GM21825 (cell line): ENCODE data around the gene CARMIL1.
"Not testable (repeated sequence)": the region's sequence is repeated elsewhere in the genome, so short reads cannot be mapped to it uniquely, and the experiment has no call there.

ENCODE experiments used
- ATAC-seq: cut with Tn5 transposase; IDR thresholded peaks from one replicate; pipeline ENCODE4 v1.9.1; 2021; ENCODE audit warnings: mild to moderate bottlenecking, moderate library complexity; ENCODE audit not compliant: unreplicated experiment

Gene CARMIL1

DNA sequence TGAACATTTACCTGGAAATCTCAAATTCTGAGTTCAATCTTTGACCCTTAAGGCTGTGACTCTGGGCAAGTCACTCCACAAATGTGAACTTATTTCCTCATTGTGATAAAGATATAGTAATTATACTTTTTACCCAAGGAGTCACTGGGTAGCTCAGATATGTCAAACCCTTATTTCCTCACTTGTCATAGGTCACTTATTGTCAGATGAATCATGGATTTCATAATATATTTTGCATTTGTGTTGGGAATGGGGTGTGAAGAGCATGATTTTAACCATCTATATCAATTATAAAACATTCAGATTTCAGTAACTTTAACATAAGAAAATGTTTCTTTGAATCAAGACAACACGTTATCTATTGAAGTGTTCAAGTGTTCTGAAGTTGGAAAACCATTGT, 3.7 kb upstream of the CARMIL1 start:
- no peak for ATAC-seq

DNA sequence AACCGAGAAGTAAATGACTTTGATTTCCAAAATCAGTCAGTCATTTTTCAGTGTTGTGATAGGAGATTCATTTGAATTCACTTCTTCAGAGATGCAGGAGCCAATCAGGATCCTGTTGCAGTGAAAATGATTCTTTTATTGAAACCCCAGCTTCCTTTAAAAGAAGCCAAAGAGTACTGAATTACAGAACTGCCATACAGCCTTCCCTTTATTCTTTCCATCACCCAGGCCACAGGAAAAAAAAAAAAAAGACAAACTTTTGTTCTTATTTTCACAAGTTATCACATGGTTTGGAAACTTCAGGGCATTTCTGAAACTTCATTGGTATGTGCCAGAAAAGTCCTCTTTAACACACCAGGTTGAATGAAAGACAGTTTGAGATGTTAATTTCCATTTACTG, 1.8 kb upstream of the CARMIL1 start:
- ATAC-seq = no peak

DNA sequence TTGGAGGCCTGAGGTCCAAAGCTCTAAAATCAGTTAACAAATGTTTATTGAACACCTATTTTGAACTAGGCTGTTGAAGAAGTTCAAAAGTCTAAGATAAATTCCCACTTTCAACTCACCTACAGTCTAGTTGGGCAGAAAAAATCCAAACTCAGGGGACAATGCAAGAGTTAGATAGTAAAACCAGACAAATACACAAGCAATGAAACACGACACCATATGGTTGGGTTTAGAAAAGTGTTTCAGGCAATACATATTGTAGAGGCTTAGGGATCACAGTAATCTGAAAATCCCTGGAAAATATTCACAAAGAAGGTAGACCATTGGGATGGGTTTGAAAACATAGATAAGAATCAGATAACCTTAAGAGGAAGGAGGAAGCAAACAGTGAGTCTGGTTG, 1.3 kb upstream of the CARMIL1 start:
- ATAC-seq = no peak

DNA sequence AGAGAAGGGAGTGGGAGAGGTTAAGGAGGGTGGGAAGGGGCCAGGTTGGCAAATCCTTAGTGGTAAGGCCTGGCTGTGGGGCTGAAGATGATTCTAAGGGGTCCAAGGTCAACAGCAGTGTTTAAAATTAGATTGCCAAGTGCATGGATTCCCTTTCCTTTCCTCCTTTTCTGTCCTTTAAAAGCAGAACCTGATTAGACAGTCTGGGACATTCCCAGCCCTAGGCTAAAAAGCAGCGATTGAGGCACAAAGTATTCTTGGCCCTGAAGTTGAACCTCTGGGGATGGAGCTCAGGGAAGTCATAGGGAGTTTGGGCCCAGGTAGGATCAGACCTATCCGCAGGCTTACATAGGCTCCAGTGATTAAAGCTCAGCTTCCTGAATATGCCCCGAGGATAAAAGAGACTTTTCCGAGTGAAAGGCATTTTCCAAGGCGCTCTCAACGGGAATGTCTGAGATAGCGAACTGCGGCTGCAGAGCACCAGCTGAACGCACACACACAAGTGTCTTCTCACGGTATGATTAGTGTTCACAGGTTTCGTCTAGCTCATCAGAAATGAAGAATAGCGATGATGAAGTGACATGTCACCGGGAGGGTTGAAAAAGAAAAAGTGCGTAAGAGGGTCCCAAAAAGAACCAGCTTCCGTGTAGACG, 787 bp upstream of the CARMIL1 start:
- peak; percentile 15 for ATAC-seq

DNA sequence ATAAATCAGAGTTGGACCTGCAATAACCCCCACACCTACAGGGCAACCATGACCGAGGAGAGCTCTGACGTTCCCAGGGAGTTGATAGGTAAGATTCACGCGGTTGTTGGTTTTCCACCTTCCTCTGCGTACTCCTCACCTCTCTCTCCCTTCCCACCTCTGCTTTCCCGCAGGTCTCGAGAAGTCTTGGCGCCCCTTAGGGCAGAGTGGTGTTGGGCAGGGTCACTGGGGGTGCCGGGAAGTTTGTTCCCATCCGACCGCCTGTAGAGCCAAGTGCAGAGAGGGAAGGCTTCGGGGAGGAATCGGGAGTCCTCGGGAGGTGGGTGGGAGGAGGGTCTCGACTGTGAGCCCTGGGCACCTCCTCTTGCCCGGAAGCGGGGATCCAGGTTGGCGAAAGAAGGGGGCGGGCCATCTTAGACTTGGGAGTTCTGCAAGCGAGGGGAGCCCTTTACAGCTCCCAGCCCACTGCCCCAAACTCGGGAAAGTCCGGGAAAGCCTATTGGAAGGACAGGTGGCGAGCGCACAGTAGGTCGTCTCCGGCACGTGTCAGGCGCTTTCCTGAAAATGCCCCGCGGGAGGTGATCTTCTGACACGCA, 672 bp downstream of the CARMIL1 start:
- ATAC-seq = no peak

DNA sequence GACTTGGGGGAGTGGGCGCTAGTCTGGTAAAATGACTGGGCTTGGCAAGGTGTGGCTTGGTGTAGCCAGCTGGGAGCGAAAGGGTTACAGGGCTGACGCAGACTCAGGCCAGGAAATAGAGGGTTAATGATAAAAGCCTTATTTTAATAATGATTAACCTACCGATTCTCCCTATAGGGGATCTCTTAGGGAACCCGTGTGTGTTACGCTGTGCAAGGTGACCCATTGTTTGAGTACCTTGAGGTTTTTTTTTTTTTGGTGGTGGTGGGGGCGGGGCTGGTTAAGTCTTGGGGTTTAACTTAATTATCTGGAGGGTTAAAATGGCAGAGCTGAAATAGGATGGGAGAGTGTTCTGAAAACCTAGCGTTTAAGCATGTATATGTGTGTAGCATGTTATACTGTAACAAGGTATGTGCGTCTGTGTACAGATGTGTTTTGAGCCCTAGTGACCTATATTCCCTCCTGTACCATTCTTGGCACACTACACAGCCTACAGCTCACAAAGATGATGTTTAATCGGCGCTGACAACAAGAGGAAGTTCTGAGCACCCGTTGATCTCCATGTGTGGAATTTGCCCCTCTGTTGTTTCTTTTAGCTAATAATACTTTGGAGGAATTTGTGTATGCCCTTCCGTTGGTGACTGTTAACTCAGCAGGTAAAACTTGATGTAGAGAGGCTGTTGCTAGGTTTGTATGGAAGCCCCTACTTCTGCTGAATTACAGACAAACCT, 1.3 kb downstream of the CARMIL1 start:
- no peak for ATAC-seq

DNA sequence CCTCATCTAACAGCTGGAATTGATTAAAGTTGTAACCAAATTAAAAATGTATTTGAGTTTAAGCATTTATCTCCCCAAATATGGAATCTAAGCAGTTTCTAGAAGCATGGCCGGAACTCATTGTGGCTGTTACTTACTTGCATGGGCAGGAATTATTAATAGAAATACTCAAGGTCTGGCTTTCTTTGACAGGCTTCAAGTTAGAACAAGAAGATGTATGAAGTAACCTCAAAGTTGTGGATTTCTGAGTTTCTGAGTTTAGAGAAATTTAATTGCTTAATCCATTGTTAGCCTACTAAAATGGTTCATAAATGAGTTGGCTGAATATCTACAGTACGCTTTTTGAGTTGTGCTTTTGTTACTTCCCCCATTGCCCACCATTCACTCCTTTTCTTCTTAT, 7.7 kb downstream of the CARMIL1 start:
- ATAC-seq = no peak

DNA sequence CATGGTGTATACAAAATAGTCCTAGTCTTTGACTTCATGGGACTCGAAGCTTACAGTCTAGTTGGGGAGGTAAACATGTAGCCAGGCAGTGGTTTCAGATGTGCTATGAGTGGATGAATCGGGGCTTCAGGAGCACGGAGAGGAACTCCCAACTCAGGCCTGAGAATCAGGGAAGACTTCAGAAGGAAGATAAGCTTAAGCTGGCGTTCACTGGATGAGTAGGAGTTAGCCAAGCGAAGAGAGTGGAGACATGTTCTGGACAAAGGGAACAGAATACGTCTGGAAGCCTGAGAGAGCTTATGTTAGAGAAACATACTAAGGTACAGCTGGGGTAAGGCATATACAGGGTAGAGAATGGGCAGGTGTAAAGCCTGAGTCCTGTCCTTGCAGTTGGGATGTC, 8.8 kb downstream of the CARMIL1 start:
- no peak for ATAC-seq

DNA sequence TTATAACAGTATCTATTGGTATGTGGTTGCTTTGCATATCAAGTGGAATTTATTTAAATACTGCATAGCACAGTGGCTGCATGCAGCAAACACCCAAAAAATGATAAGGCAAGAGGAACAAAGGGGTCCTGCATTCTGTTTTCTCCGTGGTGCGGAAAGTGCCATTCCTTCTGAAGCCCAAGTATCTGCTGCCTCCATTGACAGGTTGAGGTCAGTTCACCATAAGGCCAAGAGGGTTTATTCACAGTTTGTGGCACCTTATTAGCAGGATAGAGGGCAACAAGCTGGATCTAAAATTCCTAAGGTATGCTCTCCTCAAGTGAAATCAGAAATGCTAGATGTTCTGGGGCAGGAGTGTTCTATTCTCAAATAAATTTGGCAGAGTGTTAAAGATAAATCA, 9.3 kb downstream of the CARMIL1 start:
- ATAC-seq = no peak

DNA sequence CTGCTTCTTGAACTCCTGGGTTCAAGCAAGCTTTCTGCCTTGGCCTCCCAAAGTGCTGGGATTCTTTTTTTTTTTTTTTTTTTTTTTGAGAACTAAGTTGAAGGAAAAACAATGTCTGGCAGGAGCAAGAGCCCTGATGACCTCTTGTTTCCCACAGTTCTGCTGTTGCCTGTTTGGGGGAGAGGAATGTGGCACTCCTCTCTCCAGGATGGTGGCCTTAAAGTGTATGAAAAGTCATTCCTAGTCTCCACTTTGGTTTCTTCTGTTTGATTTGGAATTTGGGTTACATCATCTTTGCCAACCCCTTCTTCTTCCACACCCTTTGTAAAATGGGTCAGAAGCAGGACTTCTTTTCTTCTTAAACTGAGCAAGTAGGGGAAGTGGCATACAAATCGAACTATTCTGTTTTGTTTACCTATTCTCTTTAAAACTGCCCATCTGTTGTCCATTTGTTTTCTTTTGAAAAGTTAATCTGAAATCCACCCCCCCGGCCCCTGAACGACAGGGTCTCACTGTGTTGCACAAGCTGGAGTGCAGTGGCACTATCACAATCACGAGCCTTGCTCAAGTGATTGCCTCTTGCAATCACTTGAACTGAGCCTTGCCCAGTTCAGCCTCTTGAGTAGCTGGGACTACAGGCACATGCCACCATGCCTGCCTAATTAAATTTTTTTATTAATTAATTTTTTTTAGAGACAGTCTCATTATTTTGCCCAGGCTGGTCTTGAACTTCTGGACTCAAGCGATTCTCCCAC, 11.3 kb downstream of the CARMIL1 start:
- ATAC-seq = no peak

DNA sequence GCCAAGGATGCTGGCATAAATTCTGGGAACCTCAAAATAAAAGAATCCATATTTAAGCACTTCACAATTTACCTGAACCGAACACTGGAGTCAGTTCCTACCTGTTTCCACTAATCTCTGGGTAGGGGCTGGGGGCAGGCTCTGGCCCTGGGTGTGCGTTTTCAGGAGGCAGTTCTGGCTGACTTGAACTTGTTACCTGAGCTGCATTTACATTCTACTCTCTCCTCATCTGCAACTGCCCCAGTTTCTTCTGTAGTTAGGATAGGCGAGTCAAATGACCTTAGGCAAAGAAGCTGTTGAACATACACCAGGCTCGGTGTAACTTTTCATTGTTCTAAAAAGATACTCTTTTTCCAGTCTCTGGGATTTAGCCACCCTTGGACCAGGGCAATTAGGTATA, 13.2 kb downstream of the CARMIL1 start:
- ATAC-seq = no peak

DNA sequence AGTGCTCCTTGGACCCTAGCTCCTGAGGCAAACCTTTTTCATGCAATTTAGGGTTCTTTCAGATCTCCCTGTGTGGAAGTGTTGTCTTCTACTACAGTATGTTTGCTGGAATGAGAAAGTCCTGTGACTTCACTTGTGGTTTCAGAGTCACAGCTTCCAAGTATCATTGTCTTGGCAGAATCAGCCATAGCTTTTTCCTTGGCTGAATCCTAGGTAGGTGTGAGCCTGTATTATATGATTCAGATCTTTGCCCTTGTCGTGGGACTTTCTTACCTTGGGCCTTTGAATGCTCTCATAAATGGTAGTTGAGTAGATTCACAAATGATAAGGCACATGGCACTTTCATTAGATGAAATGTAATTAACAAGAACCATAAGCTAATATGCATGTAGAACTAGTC, 16.5 kb downstream of the CARMIL1 start:
- ATAC-seq = no peak

DNA sequence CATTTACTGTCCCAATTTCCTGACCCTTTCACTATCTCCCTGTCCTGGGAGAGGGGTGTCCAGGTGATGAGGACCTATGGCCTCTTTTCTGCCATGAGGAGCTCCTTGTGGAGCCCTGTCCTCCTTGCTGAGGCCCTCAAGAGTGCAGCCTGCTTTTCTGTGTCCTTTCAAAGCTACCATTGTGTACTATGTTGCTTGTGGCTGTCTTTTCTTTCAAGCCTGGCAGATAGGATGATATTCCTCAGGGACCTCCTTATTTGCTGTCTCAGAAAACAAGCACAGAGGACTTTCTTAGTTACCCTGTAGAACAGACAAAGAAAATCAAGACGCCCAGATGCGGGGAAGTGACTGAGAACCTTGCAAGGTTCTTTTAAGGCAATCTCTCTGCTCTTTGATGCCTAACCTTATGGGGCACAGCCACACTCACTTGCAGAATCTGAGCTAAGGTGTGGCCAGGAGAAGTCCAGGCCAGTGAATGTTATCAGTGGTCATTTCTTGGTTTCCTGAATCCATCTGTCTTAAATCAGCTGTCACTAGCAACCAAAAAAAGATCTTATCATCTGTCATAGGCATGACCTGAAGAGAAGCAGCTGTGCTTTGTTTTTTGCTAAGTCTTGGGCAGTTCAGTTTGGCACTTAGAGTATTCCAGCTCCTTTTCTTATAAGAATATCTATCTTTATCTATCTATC, 17.2 kb downstream of the CARMIL1 start:
- no peak for ATAC-seq

DNA sequence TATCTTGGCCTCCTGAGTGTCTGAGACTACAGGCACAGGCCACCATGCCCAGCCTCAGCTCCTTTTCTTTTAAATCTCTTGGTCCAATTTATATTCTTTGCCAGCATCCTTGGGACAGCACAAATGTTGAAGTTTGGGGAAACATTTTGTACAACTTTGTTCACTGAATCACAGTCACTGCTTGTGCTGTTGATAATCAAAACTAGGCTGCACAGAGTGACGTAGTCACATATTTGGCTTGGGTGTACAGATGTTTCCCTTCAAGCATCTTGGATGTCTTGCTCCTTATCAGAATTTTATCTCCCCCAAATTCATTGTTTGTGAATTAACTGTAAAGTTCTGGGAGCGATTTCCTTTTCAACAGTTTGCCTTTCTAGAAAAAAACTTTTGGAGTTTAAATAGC, 17.9 kb downstream of the CARMIL1 start:
- no peak for ATAC-seq

DNA sequence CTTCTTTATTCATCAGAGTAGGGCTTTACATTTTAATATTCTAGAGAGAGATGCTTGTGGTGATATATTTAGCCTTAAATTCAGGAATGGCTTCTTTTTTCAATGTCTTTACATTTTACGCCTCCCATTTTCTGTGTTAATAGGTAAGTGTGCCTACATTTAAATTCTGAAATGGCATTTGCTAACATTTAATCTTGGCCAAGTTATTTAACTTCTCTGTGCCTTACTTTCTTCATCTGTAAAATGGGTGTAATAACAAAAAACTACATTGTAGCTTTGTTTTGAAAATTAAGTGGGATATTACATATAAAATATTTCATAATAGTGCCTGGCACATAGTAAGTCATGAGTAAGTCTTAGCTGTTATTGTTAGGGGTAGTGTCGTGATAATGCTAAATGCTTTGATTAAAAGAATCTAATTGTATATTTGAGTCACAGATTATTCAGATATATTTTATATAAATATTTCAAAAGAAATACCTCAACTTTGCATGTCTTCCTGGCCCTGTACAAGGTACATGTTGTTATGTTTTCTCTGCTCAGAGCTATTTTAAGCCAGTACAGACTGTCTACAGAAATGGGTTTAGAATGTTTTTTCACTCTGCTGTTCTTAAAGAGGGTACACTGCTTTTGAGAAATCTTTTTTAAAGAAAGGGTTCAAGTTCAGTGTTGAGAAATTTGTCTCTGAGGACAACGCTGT, 18.8 kb downstream of the CARMIL1 start:
- no peak for ATAC-seq

DNA sequence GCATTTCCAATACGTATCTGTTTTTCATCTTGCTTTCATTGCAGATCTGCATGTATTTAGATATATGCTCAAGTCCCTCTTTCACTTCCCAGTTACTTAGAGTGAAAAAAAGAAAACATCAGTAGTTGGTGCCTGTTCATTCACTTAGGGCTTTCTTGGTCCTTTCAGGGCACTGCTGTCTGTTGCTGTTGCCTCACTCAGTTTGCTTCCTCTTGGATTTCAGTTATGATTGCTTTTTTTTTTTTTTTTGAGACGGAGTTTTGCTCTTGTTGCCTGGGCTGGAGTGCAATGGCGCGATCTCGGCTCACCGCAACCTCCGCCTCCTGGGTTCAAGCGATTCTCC, 19.3 kb downstream of the CARMIL1 start:
- ATAC-seq = not testable (repeated sequence)

DNA sequence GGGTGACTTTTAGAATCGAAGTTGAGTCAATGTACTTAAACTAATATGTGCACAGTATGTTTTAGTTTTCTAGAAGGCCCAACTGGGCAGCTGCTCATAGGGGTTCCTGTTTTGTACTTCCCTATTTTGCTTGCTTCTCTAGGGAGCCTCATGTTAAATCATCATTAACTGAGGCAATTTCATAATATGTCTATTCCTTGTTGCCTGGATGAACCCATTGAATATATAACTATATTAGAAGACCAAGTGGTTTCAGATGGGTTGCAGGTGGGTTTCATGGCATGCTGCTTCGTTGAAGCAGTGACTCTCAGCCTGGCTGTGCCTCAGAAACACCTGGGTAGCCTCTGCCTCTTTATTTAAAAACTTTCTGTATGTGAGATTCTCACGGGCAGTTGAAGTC, 22.2 kb downstream of the CARMIL1 start:
- ATAC-seq = no peak

DNA sequence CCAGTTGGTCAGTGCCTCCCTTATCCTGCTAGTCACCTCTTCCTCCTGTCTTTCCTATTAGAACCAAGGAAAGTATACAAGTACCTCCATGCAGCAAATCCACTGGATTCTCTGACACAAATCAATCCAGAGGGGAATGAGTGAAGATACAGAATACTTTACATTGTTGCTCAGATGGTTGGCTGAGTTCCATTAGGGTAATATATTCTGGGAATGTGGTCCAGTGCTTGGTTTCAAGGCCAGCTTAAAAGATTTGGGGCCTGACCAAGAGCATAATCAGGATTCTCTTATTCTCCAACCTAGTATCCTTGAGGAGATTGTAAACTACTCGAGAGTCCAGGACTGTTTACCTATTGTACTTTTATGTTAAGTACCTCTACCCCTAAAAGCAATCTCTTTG, 23.0 kb downstream of the CARMIL1 start:
- ATAC-seq = no peak

DNA sequence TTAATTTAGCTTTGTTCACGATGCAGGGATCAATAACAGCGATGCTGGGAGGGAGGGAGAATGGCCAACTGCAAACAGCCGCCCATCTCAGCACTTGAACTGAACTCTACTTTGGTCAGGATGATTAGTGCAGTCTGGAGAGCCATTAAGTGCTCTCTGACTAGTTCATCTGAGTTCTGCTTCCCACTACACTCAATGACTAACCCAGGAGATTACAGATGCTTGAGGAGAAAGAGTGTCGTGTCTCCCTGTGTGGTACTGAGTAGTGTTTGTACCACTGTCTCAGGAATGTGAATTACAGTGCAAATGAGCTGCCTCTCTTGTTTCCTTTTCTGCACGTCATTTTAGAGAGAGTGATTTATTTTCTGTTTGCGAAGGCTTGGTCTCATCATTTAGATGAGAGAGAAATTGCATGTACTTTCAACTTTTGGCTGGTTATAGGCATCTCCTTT, 23.5 kb downstream of the CARMIL1 start:
- no peak for ATAC-seq

DNA sequence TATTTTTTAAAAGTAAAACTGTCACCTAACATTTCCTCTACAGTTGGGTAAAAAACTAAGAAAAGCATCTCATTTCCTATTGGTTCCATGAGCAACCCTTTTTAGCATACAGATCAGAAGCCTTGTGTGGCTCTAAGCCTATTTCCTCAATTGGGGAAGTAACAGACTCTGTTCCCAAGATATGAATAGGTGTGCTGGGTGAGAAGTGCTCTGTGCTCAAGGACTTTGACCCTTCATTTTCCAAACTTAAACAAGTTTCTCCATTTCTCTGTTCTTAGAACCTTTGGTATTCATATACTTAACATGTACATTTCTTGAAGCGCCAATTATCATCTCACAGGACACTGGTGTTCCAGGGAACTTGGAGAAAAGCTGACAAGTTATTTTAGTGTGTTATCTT, 24.1 kb downstream of the CARMIL1 start:
- ATAC-seq = no peak

DNA sequence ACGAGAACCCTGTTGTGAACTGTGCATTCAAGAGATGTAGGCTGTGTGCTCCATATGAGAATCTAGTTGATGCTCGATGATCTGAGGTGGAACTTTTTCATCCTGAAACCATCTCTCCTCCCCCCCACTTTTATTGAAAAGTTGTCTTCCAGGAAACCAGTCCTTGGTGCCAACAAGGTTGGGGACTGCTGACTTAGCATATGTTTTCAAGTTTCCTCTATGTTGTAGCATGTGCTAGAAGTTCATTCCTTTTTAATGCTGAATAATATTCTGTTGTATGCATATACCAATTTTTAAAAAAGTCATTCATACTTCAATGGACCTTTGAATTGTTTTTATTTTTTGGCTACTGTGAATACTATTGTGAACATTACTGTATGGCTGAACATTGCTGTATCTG, 27.2 kb downstream of the CARMIL1 start:
- no peak for ATAC-seq
